K562 (cell line): ENCODE measurements around the gene NSF. TPM values are rescaled to one million over a fixed set of nuclear protein-coding genes. Genes with fewer than 3 reads are reported as not detected.

Source experiments
- BCL6 ChIP-seq: fragments of 250-450 bp; sonication (Bioruptor Pico); IDR thresholded peaks from 2 replicates; pipeline ENCODE4 v1.4.0; 2020
- EP400 ChIP-seq: fragments of 450-650 bp; IDR thresholded peaks from 2 replicates; pipeline ENCODE4 v1.6.1; 2017; ENCODE audit warnings: antibody characterized with exemption, mild to moderate bottlenecking, moderate library complexity
- GTF2F1 ChIP-seq: IDR thresholded peaks from 2 replicates; pipeline ENCODE4 v1.6.1; 2011; ENCODE audit warnings: low read depth, low read length, improper control_type of control experiment
- IRF2 ChIP-seq: sonication (generic); formaldehyde crosslinking; IDR thresholded peaks from 2 replicates; pipeline ENCODE4 v1.8.1; 2022; ENCODE audit warnings: mild to moderate bottlenecking, missing genetic modification reagents
- SMAD4 ChIP-seq: fragments of 250-450 bp; sonication (Bioruptor Pico); conservative IDR thresholded peaks from 2 replicates; pipeline ENCODE4 v1.8.0; 2021; ENCODE audit warnings: inconsistent platforms, mild to moderate bottlenecking, moderate library complexity
- SREBF1 ChIP-seq: fragments of 150-350 bp; IDR thresholded peaks from 2 replicates; pipeline ENCODE4 v1.6.1; 2014; ENCODE audit warnings: antibody characterized with exemption, low read depth, low read length, borderline replicate concordance
- SRSF7 ChIP-seq: fragments of 200-400 bp; formaldehyde crosslinking; optimal IDR thresholded peaks from 2 replicates; pipeline ENCODE3; 2017; ENCODE audit warnings: mild to moderate bottlenecking, low read depth, low read length
- ZBTB40 ChIP-seq, 2 experiments: fragments of 450-650 bp in 1 of 2; sonication (generic) in 1 of 2; formaldehyde crosslinking in 1 of 2; IDR thresholded peaks; 2 replicates each; pipeline versions ENCODE4 v1.7.1 to v1.9.0; 2016 to 2022; ENCODE audit warnings: inconsistent platforms in 1 of 2, mild to moderate bottlenecking in 1 of 2, missing genetic modification reagents in 1 of 2
- ZEB2 ChIP-seq: fragments of 450-650 bp; IDR thresholded peaks from 2 replicates; pipeline ENCODE4 v1.6.1; 2016
- ZFPM2 ChIP-seq: fragments of 250-450 bp; sonication (Bioruptor Pico); IDR thresholded peaks from 2 replicates; pipeline ENCODE4 v1.5.1; 2022; ENCODE audit warnings: mild to moderate bottlenecking
- ZHX1 ChIP-seq: fragments of 150-350 bp; conservative IDR thresholded peaks from 2 replicates; pipeline ENCODE4 v1.6.1; 2014; ENCODE audit warnings: low read length
- ZNF24 ChIP-seq: fragments of 450-650 bp; IDR thresholded peaks from 2 replicates; pipeline ENCODE4 v1.6.1; 2016
- ZNF668 ChIP-seq: fragments of 250-450 bp; sonication (Bioruptor Pico); IDR thresholded peaks from 2 replicates; pipeline ENCODE4 v1.8.0; 2022; ENCODE audit warnings: mild to moderate bottlenecking, inconsistent platforms
- ZNF75A ChIP-seq: fragments of 450-650 bp; formaldehyde crosslinking; IDR thresholded peaks from 2 replicates; pipeline ENCODE4 v1.4.0; 2020; ENCODE audit warnings: mild to moderate bottlenecking
- polyA plus RNA-seq, 8 experiments: library from polyadenylated mRNA; depleted of rRNA in 4 of 8; stranded (reverse) in 5 of 8; unstranded in 3 of 8; fragments of >200 nt; fragmentation: Nextera tagmentation in 2 of 8; fragmentation: Illumina TruSeq in 1 of 8; extraction: Ambion mirVana in 2 of 8; extraction: Trizol in 1 of 8; gene quantifications; 2 replicates each; pipeline versions ENCODE4 v1.2.1 to v1.2.3, GENCODE V29; 2011 to 2014; ENCODE audit warnings: inconsistent platforms in 1 of 8, missing spikeins in 1 of 8
- total RNA-seq, 7 experiments: library from RNA; depleted of rRNA in 6 of 7; stranded (reverse); fragments of >200 nt in 6 of 7; fragmentation: Illumina TruSeq in 2 of 7; extraction: Trizol in 2 of 7; gene quantifications; 2 replicates each; pipeline versions ENCODE4 v1.2.1 to v1.2.3, GENCODE V29; 2011 to 2021; ENCODE audit warnings: low replicate concordance in 1 of 7

Gene NSF
- total and polyA plus RNA-seq, 9 of the 15 experiments (the other 6 are each of a cell fraction or from before 2014, with no cell fraction given): 16.7 to 39.8 (median 36.7) TPM

GRCh38 chr17:46771561-46772474 lies 181.3 kb downstream of the NSF start (continued):
- TF ChIP-seq ZBTB40 (IDR thresholded peaks at IDR 0.05) (0 out of 2 replicates have a peak, but pooled peaks have one; percentile 32), ZBTB40 (CRISPR knock-in tag; IDR thresholded peaks at IDR 0.05) (no peak), ZNF24 (0 out of 2 replicates have a peak, but pooled peaks have one; percentile 4), EP400 (peak; percentile 38; the same call in 1 of the 2 replicates), ZHX1 (no peak), SREBF1 (no peak), SRSF7 (no peak), GTF2F1 (no peak), ZFPM2 (CRISPR knock-in tag) (no peak), BCL6 (CRISPR knock-in tag) (no peak), ZNF75A (no peak), IRF2 (CRISPR knock-in tag) (no peak), SMAD4 (peak; percentile 60; the same call in 1 of the 2 replicates), ZNF668 (CRISPR knock-in tag) (no peak), ZEB2 (no peak)
